Astrocyte (in vitro differentiated cells and primary cell): ENCODE results near the gene SIK3.

Experiments
- CTCF ChIP-seq: IDR thresholded peaks from 2 replicates; pipeline ENCODE4 v1.5.1; 2011; ENCODE audit warnings: low read depth, mild to moderate bottlenecking, inconsistent platforms, low read length, moderate library complexity; ENCODE audit not compliant: insufficient read depth
- EZH2 ChIP-seq: IDR thresholded peaks from 2 replicates; pipeline ENCODE4 v1.6.1; 2012; ENCODE audit warnings: mild to moderate bottlenecking, low read length, inconsistent platforms; ENCODE audit not compliant: insufficient read depth

- no peak for TF ChIP-seq CTCF
- TF ChIP-seq EZH2: no peak
Measured at GRCh38 chr11:117134431-117134830, 36.2 kb upstream of the SIK3 start.
